Neural progenitor cell (in vitro differentiated cells): ENCODE measurements around the gene SERPINE1. TPM values are rescaled to one million over a fixed set of nuclear protein-coding genes. Genes with fewer than 3 reads are reported as not detected.

Source experiments
- DNase-seq: peaks from one replicate; pipeline ENCODE4 v3.0.0-alpha.2; 2016; ENCODE audit warnings: low spot score
- H2AFZ ChIP-seq: fragments of 200-600 bp; sonication (generic); replicated peaks from 2 replicates; pipeline ENCODE4 v1.6.1; 2016; ENCODE audit warnings: antibody characterized with exemption
- H3F3A ChIP-seq: fragments of 200-600 bp; sonication (generic); 2 replicates; pipeline ENCODE4 v1.6.1; 2016; ENCODE audit warnings: antibody characterized with exemption, low read depth
- H3K27ac ChIP-seq: fragments of 200-600 bp; sonication (generic); 2 replicates; pipeline ENCODE4 v1.5.1; 2016; ENCODE audit warnings: mild to moderate bottlenecking
- H3K27me3 ChIP-seq: fragments of 200-600 bp; sonication (generic); 2 replicates; pipeline ENCODE4 v1.6.1; 2016; ENCODE audit warnings: mild to moderate bottlenecking, moderate library complexity
- H3K36me3 ChIP-seq: fragments of 200-600 bp; sonication (generic); 2 replicates; pipeline ENCODE4 v1.5.1; 2016
- H3K4me1 ChIP-seq: fragments of 200-600 bp; sonication (generic); 2 replicates; pipeline ENCODE4 v1.6.1; 2016; ENCODE audit warnings: mixed run types
- H3K4me2 ChIP-seq: fragments of 200-600 bp; sonication (generic); 2 replicates; pipeline ENCODE4 v1.6.1; 2016
- H3K4me3 ChIP-seq: fragments of 200-600 bp; sonication (generic); 2 replicates; pipeline ENCODE4 v1.5.1; 2016
- H3K79me2 ChIP-seq: fragments of 200-600 bp; sonication (generic); 2 replicates; pipeline ENCODE4 v1.6.1; 2016; ENCODE audit warnings: low read depth
- H3K9ac ChIP-seq: fragments of 200-600 bp; sonication (generic); 2 replicates; pipeline ENCODE4 v1.6.1; 2016
- H3K9me3 ChIP-seq: fragments of 200-600 bp; sonication (generic); 2 replicates; pipeline ENCODE4 v1.5.1; 2016; ENCODE audit warnings: low read depth
- H4K20me1 ChIP-seq: fragments of 200-600 bp; sonication (generic); 2 replicates; pipeline ENCODE4 v1.6.1; 2016; ENCODE audit warnings: low read depth
- H3K27ac Mint-ChIP-seq: 3 replicates; pipeline ENCODE4 v1.8.0; 2021; ENCODE audit warnings: mixed read lengths
- H3K27me3 Mint-ChIP-seq: 2 replicates; pipeline ENCODE4 v1.8.0; 2022; ENCODE audit warnings: low read depth, mild to moderate bottlenecking, inconsistent platforms, moderate library complexity, mixed read lengths; ENCODE audit not compliant: insufficient read depth
- H3K36me3 Mint-ChIP-seq: 3 replicates; pipeline ENCODE4 v1.8.0; 2021; ENCODE audit warnings: mixed read lengths
- H3K4me1 Mint-ChIP-seq: 3 replicates; pipeline ENCODE4 v1.8.0; 2021; ENCODE audit warnings: mixed read lengths
- H3K4me3 Mint-ChIP-seq: 3 replicates; pipeline ENCODE4 v1.8.0; 2021; ENCODE audit warnings: mild to moderate bottlenecking, moderate library complexity, mixed read lengths
- H3K9me3 Mint-ChIP-seq: 3 replicates; pipeline ENCODE4 v1.8.0; 2020; ENCODE audit warnings: mixed read lengths
- CTCF ChIP-seq: fragments of 200-600 bp; sonication (generic); IDR thresholded peaks from 2 replicates; pipeline ENCODE4 v1.5.1; 2017; ENCODE audit warnings: antibody characterized with exemption, mild to moderate bottlenecking
- EZH2 ChIP-seq: fragments of 200-600 bp; sonication (generic); IDR thresholded peaks from 2 replicates; pipeline ENCODE4 v1.6.1; 2017; ENCODE audit warnings: antibody characterized with exemption, mild to moderate bottlenecking, moderate library complexity
- EZH2phosphoT487 ChIP-seq: fragments of 200-600 bp; sonication (generic); IDR thresholded peaks from 2 replicates; pipeline ENCODE4 v1.6.1; 2017; ENCODE audit warnings: antibody characterized with exemption
- total RNA-seq: library from RNA; depleted of rRNA; stranded (reverse); fragments of >200 nt; gene quantifications from 2 replicates; pipeline ENCODE4 v1.2.3, GENCODE V29; 2015; ENCODE audit warnings: low replicate concordance

SERPINE1 gene
- total RNA-seq, 1 donor from 2014 or later, result not detected

GRCh38 chr7:101155303-101155702 lies 28.4 kb downstream of the SERPINE1 start:
- Mint-ChIP-seq H3K36me3 (peaks cover 14% of the 10 kb centered on the region), H3K9me3 (peaks cover 3% of the 10 kb centered on the region), H3K4me3 (peak overlapping the region; percentile 89), H3K27me3 (peaks cover 11% of the 10 kb centered on the region), H3K4me1 (peaks cover 32% of the 10 kb centered on the region), H3K27ac (peak overlapping the region; percentile 52)
- Histone ChIP-seq H2AFZ (no peak overlapping the region), H3K9me3 (no peaks in the 10 kb centered on the region), H3F3A (peaks cover 21% of the 10 kb centered on the region), H3K4me3 (peak overlapping the region; percentile 86), H3K4me1 (peaks cover 7% of the 10 kb centered on the region), H3K27me3 (no peaks in the 10 kb centered on the region), H3K79me2 (peaks cover 8% of the 10 kb centered on the region), H4K20me1 (no peaks in the 10 kb centered on the region), H3K9ac (no peak overlapping the region), H3K27ac (no peak overlapping the region), H3K36me3 (no peaks in the 10 kb centered on the region), H3K4me2 (peak overlapping the region; percentile 85)
- no peak for TF ChIP-seq EZH2phosphoT487
- TF ChIP-seq CTCF, result no peak
- TF ChIP-seq EZH2, result no peak
- DNase-seq, result no peak

- Histone ChIP-seq H3K27ac (no peak overlapping the region), H3K4me3 (no peak overlapping the region), H3K9ac (no peak overlapping the region), H3K9me3 (no peaks in the 10 kb centered on the region), H3K4me1 (peaks cover 7% of the 10 kb centered on the region), H3K79me2 (peaks cover 8% of the 10 kb centered on the region), H3F3A (peaks cover 23% of the 10 kb centered on the region), H3K36me3 (no peaks in the 10 kb centered on the region), H3K4me2 (no peak overlapping the region), H2AFZ (no peak overlapping the region), H3K27me3 (peaks cover 6% of the 10 kb centered on the region), H4K20me1 (peaks cover 6% of the 10 kb centered on the region)
- H3K27ac Mint-ChIP-seq, result no peak overlapping the region
- H3K9me3 Mint-ChIP-seq, result peaks cover 3% of the 10 kb centered on the region
- no peak for DNase-seq
- H3K27me3 Mint-ChIP-seq, result peaks cover 11% of the 10 kb centered on the region
- H3K36me3 Mint-ChIP-seq, result peaks cover 15% of the 10 kb centered on the region
- H3K4me3 Mint-ChIP-seq, result peak overlapping the region; percentile 29
- H3K4me1 Mint-ChIP-seq, result peaks cover 32% of the 10 kb centered on the region
- TF ChIP-seq CTCF, result no peak
- no peak for TF ChIP-seq EZH2phosphoT487
- no peak for TF ChIP-seq EZH2
Observed at GRCh38 chr7:101156277-101156676, 29.4 kb downstream of the SERPINE1 start.

- no peak for DNase-seq
- H3K4me2 ChIP-seq, result no peak overlapping the region
- Mint-ChIP-seq H3K27ac (no peak overlapping the region), H3K9me3 (peaks cover 3% of the 10 kb centered on the region), H3K36me3 (peaks cover 15% of the 10 kb centered on the region), H3K4me3 (peak overlapping the region; percentile 43), H3K27me3 (peaks cover 14% of the 10 kb centered on the region), H3K4me1 (peaks cover 32% of the 10 kb centered on the region)
- peaks cover 8% of the 10 kb centered on the region for H3K79me2 ChIP-seq
- peaks cover 8% of the 10 kb centered on the region for H3K4me1 ChIP-seq
- H3K27ac ChIP-seq, result no peak overlapping the region
- no peak overlapping the region for H3K9ac ChIP-seq
- peaks cover 11% of the 10 kb centered on the region for H4K20me1 ChIP-seq
- H3K36me3 ChIP-seq, result no peaks in the 10 kb centered on the region
- H3K9me3 ChIP-seq, result no peaks in the 10 kb centered on the region
- peaks cover 29% of the 10 kb centered on the region for H3F3A ChIP-seq
- no peak for TF ChIP-seq EZH2
- TF ChIP-seq EZH2phosphoT487, result no peak
- no peak for TF ChIP-seq CTCF
- H3K4me3 ChIP-seq, result no peak overlapping the region
- H3K27me3 ChIP-seq, result peaks cover 14% of the 10 kb centered on the region
- no peak overlapping the region for H2AFZ ChIP-seq
Observed at GRCh38 chr7:101156866-101157589, 30.1 kb downstream of the SERPINE1 start.
